Gastrocnemius medialis (tissue), 4 donors: Measurements from ENCODE around the gene ORAI2.

ENCODE experiments used
- CTCF ChIP-seq, 5 experiments: fragments of 450-650 bp in 3 of 5; fragments of 200-600 bp in 2 of 5; sonication (generic) in 2 of 5; IDR thresholded peaks in 4 of 5; conservative IDR thresholded peaks in 1 of 5; 1 replicate in 4 of 5; 2 replicates in 1 of 5; pipeline ENCODE4 v1.5.1; 2016 to 2019; ENCODE audit warnings: antibody characterized with exemption in 5 of 5, mild to moderate bottlenecking in 3 of 5, moderate library complexity in 3 of 5
- POLR2A ChIP-seq, 2 donors: fragments of 450-650 bp; IDR thresholded peaks; one replicate each; pipeline ENCODE4 v1.6.1; 2017; ENCODE audit warnings: antibody characterized with exemption in 2 of 2, mild to moderate bottlenecking in 2 of 2, moderate library complexity in 2 of 2

GRCh38 chr7:102453319-102453718 is 19.9 kb downstream of the ORAI2 start:
- TF ChIP-seq CTCF (IDR thresholded peaks at IDR 0.05 in 4 of 5, conservative IDR thresholded peaks at IDR 0.05 in 1 of 5) (no peak), POLR2A (IDR thresholded peaks at IDR 0.05) (no peak)
